ENCODE measurements around the gene PPP3CA. TPM values are rescaled to one million over a fixed set of nuclear protein-coding genes. Genes with fewer than 3 reads are reported as not detected.

PPP3CA gene
- total and polyA plus RNA-seq, 2 of the 8 experiments (the other 6 are each of a cell fraction or from before 2014, with no cell fraction given), result 7.9 to 35.0 TPM

GRCh38 chr4:101294597-101294996 is 52.7 kb downstream of the PPP3CA start:
- H3K4ac ChIP-seq (replicated peaks; ENCODE audit: insufficient read length, low read depth, low read length), result no peak overlapping the region
- no peak overlapping the region for H4K91ac ChIP-seq (replicated peaks; ENCODE audit: insufficient read length, low read length)
- no peaks in the 10 kb centered on the region; the same call in none of the 2 replicates for H3K79me1 ChIP-seq (ENCODE audit: low read depth, low read length)
- H3K23ac ChIP-seq (ENCODE audit: insufficient read length), result no peak overlapping the region
- POLR2A ChIA-PET (ENCODE audit: partially characterized antibody), result interaction anchor here (0.6 kb wide), 1 partner anchor 9 kb away, joined by 4 read pairs; no protein-coding TSS in a partner anchor
- no peaks in the 10 kb centered on the region for H3K27me3 ChIP-seq (replicated peaks in 1 of 4; ENCODE audit: control insufficient read depth in 3 of 4, extremely low read depth in 1 of 4, insufficient read depth in 3 of 4, low read length in 3 of 4)
- peaks cover 0 to 5% (median under 1%) of the 10 kb centered on the region in 4 experiments; a peak in 2 of 7 replicates for H3K4me1 ChIP-seq (replicated peaks in 1 of 4; ENCODE audit: control insufficient read depth in 3 of 4, insufficient read depth in 4 of 4, low read length in 3 of 4)
- peaks cover 0 to 2% of the 10 kb centered on the region in 2 experiments for H4K20me1 ChIP-seq (replicated peaks in 1 of 2; ENCODE audit: control insufficient read depth in 1 of 2, insufficient read depth in 2 of 2, low read length in 2 of 2)
- no peak for FAIRE-seq
- H4K5ac ChIP-seq (ENCODE audit: insufficient read length, low read depth, low read length), result no peak overlapping the region
- peaks cover 0 to 29% of the 10 kb centered on the region in 2 experiments; a peak in 2 of 4 replicates for H3K79me2 ChIP-seq (ENCODE audit: control insufficient read depth in 1 of 2, insufficient read depth in 2 of 2, low read length in 2 of 2)
- no peak overlapping the region for H2BK12ac ChIP-seq (ENCODE audit: low read depth, low read length)
- no peak overlapping the region for H3K4me2 ChIP-seq (ENCODE audit: insufficient read depth in 1 of 2, low read depth in 2 of 2, low read length in 2 of 2)
- H3K4me3 ChIP-seq (ENCODE audit: extremely low read depth in 1 of 4, insufficient read depth in 2 of 4, low read depth in 3 of 4, low read length in 4 of 4), result no peak overlapping the region
- H2BK15ac ChIP-seq (ENCODE audit: low read length), result no peak overlapping the region
- CTCF ChIA-PET (ENCODE audit: partially characterized antibody), result interaction anchor here (0.6 kb wide), 1 partner anchor 14 kb away, joined by 5 read pairs; no protein-coding TSS in a partner anchor
- TF ChIP-seq RNF2 (IDR thresholded peaks at IDR 0.05; ENCODE audit: borderline replicate concordance, low read depth, low read length, missing control alignments, poor library complexity, severe bottlenecking) (no peak), CEBPB (IDR thresholded peaks at IDR 0.05; ENCODE audit: low read depth, low read length) (peak; percentile 13; the same call in 1 of the 2 replicates)
- H2AFZ ChIP-seq (ENCODE audit: low read length), result no peak overlapping the region
- no peaks in the 10 kb centered on the region for H3K9me3 ChIP-seq (ENCODE audit: insufficient read depth in 2 of 2, low read depth in 1 of 2, low read length in 1 of 2)
- no peaks in the 10 kb centered on the region; the same call in 1 of the 2 replicates for H3K23me2 ChIP-seq (ENCODE audit: low read depth, low read length)
- no peak overlapping the region for H3K14ac ChIP-seq (ENCODE audit: insufficient read length)
- DNase-seq (ENCODE audit: low read depth in 1 of 2, low spot score in 2 of 2), result no peak
- no peak overlapping the region for H2BK20ac ChIP-seq (ENCODE audit: low read length)
- no peak overlapping the region for H4K8ac ChIP-seq (ENCODE audit: extremely low read depth, insufficient read depth, low read length)
- no peak overlapping the region for H2BK120ac ChIP-seq (replicated peaks; ENCODE audit: low read depth, low read length)
- WGBS, 2 experiments (ENCODE audit: extremely low coverage in 1 of 2, insufficient coverage in 1 of 2, insufficient read length in 1 of 2, insufficient replicate concordance in 2 of 2, low coverage in 1 of 2, low lambda C conversion rate in 2 of 2, missing lambda C conversion rate in 1 of 2), result 96% methylated on average over 3 of the region's 3 CpGs; no CpG with 5 or more reads in 1 of the 2 experiments
- no peak overlapping the region for H2AK5ac ChIP-seq (ENCODE audit: low read depth, low read length)
- H3K27ac ChIP-seq (ENCODE audit: low read depth, low read length), result no peak overlapping the region
- H2BK5ac ChIP-seq (ENCODE audit: low read depth, low read length), result no peak overlapping the region
- H3K9ac ChIP-seq (replicated peaks in 1 of 4; ENCODE audit: extremely low read depth in 1 of 4, low read depth in 3 of 4, low read length in 3 of 4), result no peak overlapping the region
- no peak overlapping the region for H3K56ac ChIP-seq (replicated peaks; ENCODE audit: insufficient read length, low read depth, low read length)
- no peaks in the 10 kb centered on the region for H3K36me3 ChIP-seq (ENCODE audit: control insufficient read depth in 2 of 4, insufficient read depth in 4 of 4, low read length in 3 of 4)
- H3K18ac ChIP-seq (ENCODE audit: extremely low read depth, low read length), result no peak overlapping the region

Data from H1 (cell line).